GM23338 (cell line): Measurements from ENCODE around the gene MALRD1.

Experiments
- CTCF ChIP-seq, 2 experiments: fragments of 200-600 bp in 1 of 2; sonication (generic) in 1 of 2; conservative IDR thresholded peaks; 2 replicates each; pipeline versions ENCODE4 v1.5.1 to v1.6.1; 2016 to 2017; ENCODE audit warnings: antibody characterized with exemption in 2 of 2, low read depth in 2 of 2, mild to moderate bottlenecking in 2 of 2, moderate library complexity in 1 of 2
- ETS1 ChIP-seq: IDR thresholded peaks from 2 replicates; pipeline ENCODE4 v1.6.1; 2016; ENCODE audit warnings: antibody characterized with exemption
- EZH2phosphoT487 ChIP-seq: fragments of 200-600 bp; sonication (generic); IDR thresholded peaks from one replicate; pipeline ENCODE4 v1.8.1; 2018; ENCODE audit warnings: antibody characterized with exemption; ENCODE audit not compliant: unreplicated experiment
- REST ChIP-seq: IDR thresholded peaks from one replicate; pipeline ENCODE4 v1.6.1; 2018; ENCODE audit warnings: antibody characterized with exemption; ENCODE audit not compliant: unreplicated experiment

GRCh38 chr10:19302117-19302516, 253.5 kb downstream of the MALRD1 start:
- TF ChIP-seq EZH2phosphoT487, result no peak
- no peak for TF ChIP-seq ETS1
- no peak for TF ChIP-seq CTCF (conservative IDR thresholded peaks at IDR 0.05; ENCODE audit: low read depth in 2 of 2)
- TF ChIP-seq REST, result no peak
